ENCODE measurements around the gene DCC. TPM values are rescaled to one million over a fixed set of nuclear protein-coding genes. Genes with fewer than 3 reads are reported as not detected.

DCC gene
- total RNA-seq, 2 donors from 2014 or later, result 0.86 to 3.2 TPM

DNA sequence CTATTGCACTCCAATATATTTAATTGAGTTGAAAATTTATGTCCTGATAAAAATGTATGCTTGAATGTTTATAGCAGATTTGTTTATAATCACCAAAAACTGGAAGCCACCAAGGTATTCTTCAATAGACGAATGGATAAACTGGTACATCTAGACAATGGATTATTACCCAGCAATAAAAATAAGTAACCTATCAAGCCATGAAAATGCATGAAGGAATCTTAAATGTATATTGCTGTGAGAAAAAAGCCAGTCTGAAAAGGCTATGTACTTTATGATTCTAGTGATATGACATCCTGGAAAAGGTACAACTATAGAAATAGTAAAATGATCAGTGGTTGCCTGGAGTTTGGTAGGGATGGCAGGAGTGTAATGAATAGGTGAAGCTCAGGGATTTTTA, 580.7 kb downstream of the DCC start:
- intact Hi-C loops (cut with DNase I), result no loop called here
- no peak for DNase-seq (ENCODE audit: low spot score)

- intact Hi-C loops (cut with DNase I), result no loop called here
- no peak for DNase-seq (ENCODE audit: low spot score)
These were observed 593.4 kb downstream of the DCC start for GRCh38 chr18:52933356-52933755.

DNA sequence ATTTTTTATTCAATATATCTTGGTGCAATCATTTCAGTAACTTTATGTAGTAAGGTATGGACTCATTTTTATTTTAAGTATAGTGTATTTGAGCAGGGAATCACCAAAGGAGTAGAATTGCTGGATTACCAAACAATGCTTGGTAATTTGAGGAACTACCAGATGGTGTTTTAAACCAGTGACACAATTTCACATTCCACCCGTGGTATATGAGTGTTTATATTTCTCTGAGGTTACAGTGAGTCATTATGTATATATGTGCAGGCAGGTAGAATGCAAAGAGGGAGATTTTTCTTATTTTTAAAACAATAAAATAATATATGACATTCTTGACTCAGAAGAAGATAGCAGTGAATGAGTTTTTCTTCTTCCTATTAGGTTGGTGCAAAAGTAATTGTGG, 596.9 kb downstream of the DCC start:
- no peak for DNase-seq (ENCODE audit: low spot score)
- intact Hi-C loops (cut with DNase I), result no loop called here

DNA sequence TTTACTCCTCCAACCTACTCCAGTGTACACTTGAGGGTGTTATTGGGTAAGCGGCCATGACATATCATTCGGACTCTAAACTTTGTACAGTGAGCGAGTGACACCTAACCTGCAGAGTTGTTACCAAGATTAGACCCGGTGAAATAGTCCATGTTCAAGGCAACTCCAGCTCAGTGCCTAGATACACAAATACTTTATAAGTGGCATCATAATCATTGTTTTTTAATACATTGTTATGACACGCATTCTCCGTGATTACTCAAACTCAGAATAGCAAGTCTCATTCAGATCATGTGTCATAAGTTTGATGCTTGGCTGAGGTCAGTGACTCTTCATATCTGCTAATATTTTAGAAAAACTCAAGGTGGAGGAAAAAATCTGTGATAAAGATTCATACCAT, 597.8 kb downstream of the DCC start:
- intact Hi-C loops (cut with DNase I), result no loop called here
- DNase-seq (ENCODE audit: low spot score), result no peak

- DNase-seq (ENCODE audit: low spot score), result no peak
- intact Hi-C loops (cut with DNase I), result loop anchor here in 1 of 2 donors (5.0 kb wide), 1 partner anchor 262 kb away; no protein-coding TSS in a partner anchor
These were observed 605.6 kb downstream of the DCC start for GRCh38 chr18:52945552-52945951.

DNA sequence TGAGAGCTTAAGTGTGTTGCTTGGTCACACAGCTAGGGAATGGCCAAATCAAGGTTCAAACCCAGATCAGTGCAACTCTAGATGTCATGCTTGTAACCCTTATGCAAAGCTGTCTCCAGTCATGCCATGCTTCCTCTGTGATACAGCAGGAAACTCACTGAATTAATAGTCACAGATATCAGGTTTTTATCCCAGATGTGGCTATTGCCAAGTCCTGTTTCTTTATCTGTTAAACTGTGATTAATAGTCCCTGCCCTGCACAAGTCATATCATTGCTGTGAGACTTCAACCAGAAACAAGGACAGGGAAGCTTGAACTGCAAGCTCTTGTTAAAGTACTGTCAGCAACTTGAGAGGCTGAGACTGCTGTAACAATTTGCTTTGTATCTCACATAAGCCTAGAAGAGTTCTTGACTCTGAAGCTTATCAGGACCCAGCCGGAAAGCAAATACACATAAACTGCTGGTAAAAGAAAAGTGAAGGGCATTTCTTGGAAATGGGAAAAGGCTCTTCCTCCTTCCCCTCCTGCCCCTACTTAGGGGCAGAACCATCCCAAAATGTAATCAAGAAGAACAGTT, 609.0 kb downstream of the DCC start:
- intact Hi-C loops (cut with DNase I), result loop anchor here in 1 of 2 donors (5.0 kb wide), 1 partner anchor 258 kb away; no protein-coding TSS in a partner anchor
- no peak for DNase-seq (ENCODE audit: low spot score)

- no peak for DNase-seq (ENCODE audit: low spot score)
- intact Hi-C loops (cut with DNase I), result loop anchor here in 1 of 2 donors (1.0 kb wide), 1 partner anchor 49 kb away; no protein-coding TSS in a partner anchor
These were observed 610.2 kb downstream of the DCC start for GRCh38 chr18:52950155-52950554.

GRCh38 chr18:52953387-52953786, 613.4 kb downstream of the DCC start:
- no peak for DNase-seq (ENCODE audit: low spot score)
- intact Hi-C loops (cut with DNase I), result no loop called here

- intact Hi-C loops (cut with DNase I), result no loop called here
- DNase-seq (ENCODE audit: low spot score), result no peak
These were observed 623.5 kb downstream of the DCC start for GRCh38 chr18:52963481-52963880.

GRCh38 chr18:52970686-52971085, 630.7 kb downstream of the DCC start:
- no peak for DNase-seq (ENCODE audit: low spot score)
- intact Hi-C loops (cut with DNase I), result no loop called here

DNA sequence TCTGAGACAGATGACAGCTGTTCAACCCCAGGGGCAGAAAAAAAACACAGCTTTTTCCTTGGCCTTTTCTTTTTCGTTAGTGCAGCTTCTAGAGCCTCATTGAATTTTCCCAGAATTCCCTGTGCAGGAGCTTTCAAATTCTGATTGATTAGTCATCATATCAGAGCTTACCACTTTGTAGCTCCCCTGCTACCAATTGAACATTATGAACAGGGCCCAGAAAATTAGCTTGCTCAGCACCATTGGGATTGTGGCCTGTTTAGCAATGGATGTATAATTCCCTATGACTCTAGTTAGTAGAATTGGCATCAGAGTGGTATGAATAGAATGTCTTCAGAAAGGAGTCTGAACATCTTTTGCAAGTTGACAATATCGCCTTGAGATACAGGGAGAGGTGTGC, 631.1 kb downstream of the DCC start:
- intact Hi-C loops (cut with DNase I), result no loop called here
- DNase-seq (ENCODE audit: low spot score), result no peak

DNA sequence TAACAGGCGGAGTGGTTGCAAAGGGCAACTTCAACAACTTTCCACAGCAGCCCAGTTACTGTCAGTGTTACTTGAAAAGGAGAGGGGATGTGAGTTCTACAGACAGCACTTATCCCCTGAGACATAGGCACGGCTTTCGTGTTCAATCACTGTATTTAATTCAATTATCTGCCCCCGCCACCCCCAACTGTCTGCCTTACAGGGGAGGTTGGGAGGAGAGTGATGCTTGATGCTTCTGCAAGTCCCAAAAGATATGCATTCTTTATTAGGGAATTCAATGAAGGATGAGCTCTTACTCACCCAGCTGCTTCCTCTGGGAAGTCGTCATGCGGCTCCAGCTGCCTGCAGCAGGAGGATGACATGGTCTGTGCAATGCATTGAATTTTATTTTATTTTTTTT, 639.9 kb downstream of the DCC start:
- intact Hi-C loops (cut with DNase I), result loop anchor here in 1 of 2 donors (5.0 kb wide), 1 partner anchor 917 kb away; no protein-coding TSS in a partner anchor
- DNase-seq (ENCODE audit: low spot score), result no peak

DNA sequence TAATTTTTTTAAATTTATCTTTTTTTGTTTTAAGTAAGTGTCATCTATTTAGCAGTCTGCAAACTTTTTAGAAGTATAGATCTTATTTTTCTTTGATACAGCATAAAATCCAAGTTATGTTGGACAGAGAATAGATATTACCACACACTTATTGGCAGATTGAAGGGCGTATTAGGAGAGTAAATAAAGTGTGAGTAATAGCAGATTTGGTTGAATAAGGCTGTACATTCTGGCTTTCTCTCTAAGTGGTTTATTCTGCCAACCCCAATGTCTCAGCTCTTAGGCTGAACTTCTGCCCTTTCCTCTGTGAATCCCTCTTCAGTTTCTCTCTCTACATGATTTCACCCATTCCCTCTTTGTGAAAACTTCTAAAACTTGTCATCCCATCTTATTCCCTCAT, 651.2 kb downstream of the DCC start:
- intact Hi-C loops (cut with DNase I), result no loop called here
- no peak for DNase-seq (ENCODE audit: low spot score)

- intact Hi-C loops (cut with DNase I), result no loop called here
- DNase-seq (ENCODE audit: low spot score), result no peak
These were observed 652.0 kb downstream of the DCC start for GRCh38 chr18:52992041-52992440.

- intact Hi-C loops (cut with DNase I), result no loop called here
- DNase-seq (ENCODE audit: low spot score), result no peak
These were observed 655.9 kb downstream of the DCC start for GRCh38 chr18:52995875-52996274.

GRCh38 chr18:52999633-53000032, 659.6 kb downstream of the DCC start:
- intact Hi-C loops (cut with DNase I), result loop anchor here in 1 of 2 donors (1.0 kb wide), 1 partner anchor 49 kb away; no protein-coding TSS in a partner anchor
- DNase-seq (ENCODE audit: low spot score), result no peak

DNA sequence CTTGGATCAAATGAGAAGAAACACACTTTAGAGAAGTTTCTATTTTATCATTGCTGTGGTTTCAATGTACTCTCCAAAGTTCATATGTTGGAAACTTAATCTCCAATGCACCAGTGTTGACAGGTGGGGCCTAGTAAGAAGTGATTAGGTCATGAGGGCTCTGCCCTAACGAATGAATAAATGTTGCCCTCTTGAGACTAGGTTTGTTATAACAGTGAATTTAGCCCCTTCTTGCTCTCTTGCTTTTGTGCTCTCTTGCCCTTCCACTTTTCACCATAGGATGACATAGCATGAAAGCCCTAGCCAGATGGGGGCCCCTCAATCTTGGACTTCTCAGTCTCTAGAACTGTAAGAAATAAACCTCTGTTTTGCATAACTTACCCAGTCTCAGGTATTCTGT, 664.8 kb downstream of the DCC start:
- no peak for DNase-seq (ENCODE audit: low spot score)
- intact Hi-C loops (cut with DNase I), result no loop called here

DNA sequence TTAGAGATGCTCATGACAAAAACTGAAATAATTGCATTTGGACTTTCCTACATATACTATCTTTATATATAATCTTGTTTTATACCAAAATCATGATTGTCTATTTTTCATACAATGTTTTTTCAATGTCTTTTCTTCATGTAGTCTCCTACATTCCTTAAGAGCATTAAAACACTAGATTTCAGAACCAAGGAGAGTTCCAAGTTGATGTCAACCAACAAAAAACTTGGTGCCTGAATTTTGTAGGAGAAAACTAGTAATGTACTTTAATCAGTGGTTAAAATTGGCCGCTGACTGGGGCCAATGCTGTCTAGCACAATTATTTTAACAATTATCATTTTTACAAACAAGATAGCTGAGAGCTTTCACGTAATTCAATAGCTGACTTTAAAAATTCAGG, 678.8 kb downstream of the DCC start:
- DNase-seq (ENCODE audit: low spot score), result no peak
- intact Hi-C loops (cut with DNase I), result no loop called here

DNA sequence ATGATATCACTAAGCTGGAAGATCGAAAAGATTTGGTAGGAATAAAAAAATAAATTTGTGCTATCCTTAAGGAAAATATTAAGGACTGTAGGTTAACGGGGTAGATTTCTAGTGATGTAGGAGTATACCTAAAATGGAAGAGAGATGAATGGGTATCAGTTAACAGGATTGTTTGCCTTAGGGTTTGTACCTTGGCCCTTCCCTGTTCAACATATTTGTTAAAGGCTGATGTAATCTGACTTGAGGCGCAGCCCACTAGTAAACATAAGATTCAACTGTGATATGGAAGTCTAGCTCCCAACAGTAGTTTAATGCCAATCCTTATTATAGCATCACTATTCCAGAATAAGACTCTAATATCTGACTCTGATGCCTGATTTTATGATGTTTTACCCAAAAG, 685.2 kb downstream of the DCC start:
- intact Hi-C loops (cut with DNase I), result no loop called here
- no peak for DNase-seq (ENCODE audit: low spot score)

- DNase-seq (ENCODE audit: low spot score), result no peak
- intact Hi-C loops (cut with DNase I), result no loop called here
These were observed 688.6 kb downstream of the DCC start for GRCh38 chr18:53028565-53028964.

DNA sequence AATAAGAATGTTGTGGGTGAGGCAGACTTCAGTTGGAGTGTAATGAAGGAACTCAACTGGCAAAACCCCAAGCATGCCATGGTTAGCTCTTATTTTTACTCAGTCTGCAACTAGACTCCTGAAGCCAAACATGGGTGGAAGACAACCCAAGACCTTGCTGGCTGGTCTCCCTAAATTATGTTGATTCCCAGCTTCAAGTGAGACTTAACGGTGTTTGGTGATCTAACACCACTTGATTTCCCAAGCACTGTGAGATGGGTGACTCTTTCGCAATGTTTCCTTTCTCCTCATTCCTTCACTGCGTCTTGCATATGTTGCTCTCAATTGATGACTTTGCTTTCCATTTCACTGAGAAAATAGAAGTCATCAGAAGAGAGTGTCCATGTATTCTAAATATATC, 693.1 kb downstream of the DCC start:
- DNase-seq (ENCODE audit: low spot score), result no peak

DNA sequence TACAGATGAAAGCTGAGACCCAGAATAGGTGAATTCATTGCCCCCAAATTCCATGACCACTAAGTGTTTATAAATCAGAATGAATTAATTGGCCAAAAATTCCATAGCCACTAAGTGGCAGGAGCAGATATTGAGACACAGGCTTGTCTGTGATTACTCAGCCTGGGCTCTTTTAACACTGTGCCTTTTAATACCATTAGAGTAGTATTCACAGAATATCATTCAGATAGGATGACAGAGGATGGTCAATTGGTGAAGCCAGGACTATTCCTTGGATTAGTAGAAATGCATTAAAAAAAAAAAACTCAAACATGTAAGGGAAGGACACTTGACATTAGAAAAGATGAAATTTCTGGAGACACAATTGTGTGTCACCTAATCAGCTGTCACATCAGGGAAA, 698.6 kb downstream of the DCC start:
- no peak for DNase-seq (ENCODE audit: low spot score)
- intact Hi-C loops (cut with DNase I), result no loop called here

More for the DNA sequence above, 693.1 kb downstream of the DCC start:
- intact Hi-C loops (cut with DNase I), result no loop called here
